Stimulated activated CD8-positive, alpha-beta memory T cell treated with anti-CD3 and anti-CD28 coated beads, Interleukin-12 subunit alpha, Interleukin-12 subunit beta, amount 100 ng/mL, for 24 hours (primary cell): ENCODE results near the gene RAB30.
"Not testable (repeated sequence)": the region's sequence is repeated elsewhere in the genome, so short reads cannot be mapped to it uniquely, and the experiment has no call there.

Experiments used
- DNase-seq: peaks from one replicate; pipeline ENCODE4 v3.0.0-alpha.2; 2020; ENCODE audit errors: extremely low read depth

The RAB30 gene

GRCh38 chr11:83009999-83010398 lies 61.7 kb downstream of the RAB30 start:
- DNase-seq: no peak

- not testable (repeated sequence) for DNase-seq
Observed at GRCh38 chr11:83009136-83009535, 62.6 kb downstream of the RAB30 start.

- DNase-seq: no peak
Observed at GRCh38 chr11:83008581-83008923, 63.1 kb downstream of the RAB30 start.

- DNase-seq: no peak
Observed at GRCh38 chr11:83007909-83008580, 63.7 kb downstream of the RAB30 start.

- no peak for DNase-seq
Observed at GRCh38 chr11:83007477-83007876, 64.2 kb downstream of the RAB30 start.

GRCh38 chr11:83006877-83007330 lies 64.8 kb downstream of the RAB30 start:
- no peak for DNase-seq

GRCh38 chr11:83004746-83005556 lies 66.7 kb downstream of the RAB30 start:
- DNase-seq: no peak

GRCh38 chr11:83002522-83002921 lies 69.2 kb downstream of the RAB30 start:
- DNase-seq: no peak

- no peak for DNase-seq
Observed at GRCh38 chr11:83002053-83002452, 69.6 kb downstream of the RAB30 start.

- no peak for DNase-seq
Observed at GRCh38 chr11:83000381-83000780, 71.3 kb downstream of the RAB30 start.

- DNase-seq: no peak
Observed at GRCh38 chr11:82999232-82999631, 72.5 kb downstream of the RAB30 start.

GRCh38 chr11:82998697-82999096 lies 73.0 kb downstream of the RAB30 start:
- DNase-seq: no peak

GRCh38 chr11:82996966-82997606 lies 74.6 kb downstream of the RAB30 start:
- no peak for DNase-seq

- no peak for DNase-seq
Observed at GRCh38 chr11:82995754-82996398, 75.8 kb downstream of the RAB30 start.

GRCh38 chr11:82995235-82995634 lies 76.5 kb downstream of the RAB30 start:
- DNase-seq: no peak

- DNase-seq: no peak
Observed at GRCh38 chr11:82994604-82995230, 77.0 kb downstream of the RAB30 start.

- DNase-seq: no peak
Observed at GRCh38 chr11:82992223-82992622, 79.5 kb downstream of the RAB30 start.

GRCh38 chr11:82989628-82990404 lies 81.9 kb downstream of the RAB30 start:
- no peak for DNase-seq

- no peak for DNase-seq
Observed at GRCh38 chr11:82988936-82989627, 82.6 kb downstream of the RAB30 start.

GRCh38 chr11:82987997-82988396 lies 83.7 kb downstream of the RAB30 start:
- no peak for DNase-seq
